ENCODE measurements around the gene RBP5. TPM values are rescaled to one million over a fixed set of nuclear protein-coding genes. Genes with fewer than 3 reads are reported as not detected.
A peak's percentile ranks its signal among the peaks of the same experiment; 100 is the strongest.

The RBP5 gene
- total RNA-seq, 4 donors from 2014 or later, result 0.78 to 9.9 (median 2.2) TPM

DNA sequence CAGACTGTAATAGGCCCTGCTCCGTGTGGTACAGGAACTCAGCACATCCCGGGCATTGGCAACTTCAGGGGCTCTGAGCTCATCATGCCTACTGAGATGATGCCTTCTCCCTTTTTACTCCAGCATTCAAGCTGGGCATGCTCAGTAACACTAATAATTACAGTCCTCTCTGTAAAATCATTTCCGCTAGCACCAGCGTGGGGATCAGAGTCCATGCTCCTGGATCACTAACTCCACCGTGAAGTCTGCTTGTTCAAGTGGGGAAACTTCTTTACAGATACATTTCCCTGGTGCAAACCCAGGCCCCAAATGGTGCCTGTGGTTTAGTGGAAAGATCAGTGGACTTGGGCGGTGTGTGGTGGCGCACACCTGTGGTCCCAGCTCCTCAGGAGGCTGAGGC is 18.2 kb upstream of the RBP5 start:
- no peak for DNase-seq (ENCODE audit: low spot score in 2 of 2)
- Histone ChIP-seq H3K27me3 (no peaks in the 10 kb centered on the region), H3K9me3 (no peaks in the 10 kb centered on the region), H3K36me3 (peaks cover 0 to 66% (median 4%) of the 10 kb centered on the region in 3 donors), H3K4me1 (peaks cover 0 to 20% (median 8%) of the 10 kb centered on the region in 4 donors), H3K27ac (no peak overlapping the region), H3K4me3 (no peak overlapping the region)
- WGBS, 2 donors, result 88 to 94% methylated on average over 7 of the region's 7 CpGs
- TF ChIP-seq, protein P1, sequence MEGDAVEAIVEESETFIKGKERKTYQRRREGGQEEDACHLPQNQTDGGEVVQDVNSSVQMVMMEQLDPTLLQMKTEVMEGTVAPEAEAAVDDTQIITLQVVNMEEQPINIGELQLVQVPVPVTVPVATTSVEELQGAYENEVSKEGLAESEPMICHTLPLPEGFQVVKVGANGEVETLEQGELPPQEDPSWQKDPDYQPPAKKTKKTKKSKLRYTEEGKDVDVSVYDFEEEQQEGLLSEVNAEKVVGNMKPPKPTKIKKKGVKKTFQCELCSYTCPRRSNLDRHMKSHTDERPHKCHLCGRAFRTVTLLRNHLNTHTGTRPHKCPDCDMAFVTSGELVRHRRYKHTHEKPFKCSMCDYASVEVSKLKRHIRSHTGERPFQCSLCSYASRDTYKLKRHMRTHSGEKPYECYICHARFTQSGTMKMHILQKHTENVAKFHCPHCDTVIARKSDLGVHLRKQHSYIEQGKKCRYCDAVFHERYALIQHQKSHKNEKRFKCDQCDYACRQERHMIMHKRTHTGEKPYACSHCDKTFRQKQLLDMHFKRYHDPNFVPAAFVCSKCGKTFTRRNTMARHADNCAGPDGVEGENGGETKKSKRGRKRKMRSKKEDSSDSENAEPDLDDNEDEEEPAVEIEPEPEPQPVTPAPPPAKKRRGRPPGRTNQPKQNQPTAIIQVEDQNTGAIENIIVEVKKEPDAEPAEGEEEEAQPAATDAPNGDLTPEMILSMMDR (IDR thresholded peaks at IDR 0.05), result no peak

GRCh38 chr12:7146228-7146627 is 17.5 kb upstream of the RBP5 start:
- no peak overlapping the region for H3K27ac ChIP-seq
- H3K4me1 ChIP-seq, result peaks cover 0 to 20% (median 8%) of the 10 kb centered on the region in 4 donors
- H3K27me3 ChIP-seq, result no peaks in the 10 kb centered on the region
- H3K4me3 ChIP-seq, result no peak overlapping the region
- WGBS, 2 donors, result 92% methylated on average over 7 of the region's 7 CpGs
- no peaks in the 10 kb centered on the region for H3K9me3 ChIP-seq
- TF ChIP-seq EP300 (IDR thresholded peaks at IDR 0.05) (no peak), POLR2A (IDR thresholded peaks at IDR 0.05) (no peak)
- TF ChIP-seq, protein P1 (IDR thresholded peaks at IDR 0.05), result no peak
- peaks cover 0 to 66% (median 4%) of the 10 kb centered on the region in 3 donors for H3K36me3 ChIP-seq
- no peak for DNase-seq (ENCODE audit: low spot score in 2 of 2)

DNA sequence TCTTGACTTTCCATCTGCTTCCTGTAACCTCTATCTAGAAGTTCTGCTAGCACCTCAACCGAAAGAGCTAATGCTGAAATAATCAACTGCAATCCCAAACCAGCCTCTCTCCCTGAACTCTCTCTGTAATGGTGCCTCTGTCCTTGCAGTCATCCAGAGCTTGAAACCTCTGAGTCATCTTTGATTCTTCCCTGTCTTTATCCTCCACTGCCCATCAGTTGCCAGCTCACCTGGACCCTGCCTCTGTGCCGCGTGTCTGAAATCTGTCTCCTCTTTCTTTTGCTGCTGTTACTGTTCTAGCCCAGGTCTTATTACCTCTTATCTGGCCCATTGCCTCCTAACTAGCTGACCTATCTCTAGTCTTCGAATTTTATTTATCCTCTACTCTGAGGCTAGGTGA is 17.0 kb upstream of the RBP5 start:
- TF ChIP-seq EP300 (IDR thresholded peaks at IDR 0.05), result no peak
- no peak for TF ChIP-seq POLR2A (IDR thresholded peaks at IDR 0.05)
- TF ChIP-seq, protein P1 (IDR thresholded peaks at IDR 0.05), result no peak
- Histone ChIP-seq H3K27ac (peak overlapping the region in 1 of 4 donors; percentile 79), H3K27me3 (no peaks in the 10 kb centered on the region), H3K9me3 (no peaks in the 10 kb centered on the region), H3K4me3 (no peak overlapping the region), H3K4me1 (peaks cover 0 to 20% (median 8%) of the 10 kb centered on the region in 4 donors), H3K36me3 (peaks cover 0 to 64% (median under 1%) of the 10 kb centered on the region in 3 donors)
- WGBS, 2 donors, result 67 to 70% methylated on average over 4 of the region's 4 CpGs
- DNase-seq (ENCODE audit: low spot score in 2 of 2), result no peak

DNA sequence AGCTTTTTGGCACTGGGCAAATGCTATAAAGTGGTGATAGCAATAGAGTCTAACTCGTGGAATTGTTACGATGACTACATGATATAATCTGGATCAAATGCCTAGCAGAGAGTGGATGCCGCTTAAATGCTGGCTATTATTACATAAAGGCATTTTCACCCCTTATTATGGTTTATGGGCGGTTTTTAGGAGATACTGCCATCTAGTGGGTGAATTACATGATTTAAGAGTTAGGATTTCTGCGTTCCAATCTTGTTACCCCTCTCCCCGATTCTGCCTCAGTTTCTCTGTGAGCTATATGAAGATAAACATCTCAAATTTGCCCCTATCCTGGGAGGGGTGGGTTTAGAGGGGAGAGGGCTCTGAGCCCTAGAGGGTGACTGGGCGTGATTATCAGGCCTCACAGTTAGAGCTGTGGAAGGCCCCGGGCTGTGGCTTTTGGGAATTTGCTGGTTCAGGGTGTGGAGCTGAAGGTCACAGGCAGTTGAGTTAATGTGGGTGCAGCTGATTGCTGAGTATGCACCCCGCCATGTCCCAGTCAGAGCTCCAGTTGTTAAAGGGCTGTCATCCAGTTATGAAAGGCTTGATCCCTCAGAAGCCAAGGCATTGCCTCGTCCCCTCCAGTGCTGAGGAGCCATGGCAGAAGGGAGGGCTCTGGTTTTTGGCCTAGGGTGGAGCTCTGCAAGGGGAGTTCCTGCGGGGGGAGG is 15.9 kb upstream of the RBP5 start:
- TF ChIP-seq, protein P1 (IDR thresholded peaks at IDR 0.05), result peak; percentile 45 to 74 (median 56)
- no peak for TF ChIP-seq EP300 (IDR thresholded peaks at IDR 0.05)
- 18 to 34% methylated on average over 11 of the region's 11 CpGs for WGBS, 2 donors
- H3K9me3 ChIP-seq, result no peaks in the 10 kb centered on the region
- no peak for DNase-seq (ENCODE audit: low spot score in 2 of 2)
- peaks cover 0 to 20% (median 8%) of the 10 kb centered on the region in 4 donors for H3K4me1 ChIP-seq
- peaks cover 0 to 62% (median 0%) of the 10 kb centered on the region in 3 donors for H3K36me3 ChIP-seq
- no peak overlapping the region for H3K4me3 ChIP-seq
- no peaks in the 10 kb centered on the region for H3K27me3 ChIP-seq
- H3K27ac ChIP-seq, result peak overlapping the region; percentile 7 to 79 (median 60)

DNA sequence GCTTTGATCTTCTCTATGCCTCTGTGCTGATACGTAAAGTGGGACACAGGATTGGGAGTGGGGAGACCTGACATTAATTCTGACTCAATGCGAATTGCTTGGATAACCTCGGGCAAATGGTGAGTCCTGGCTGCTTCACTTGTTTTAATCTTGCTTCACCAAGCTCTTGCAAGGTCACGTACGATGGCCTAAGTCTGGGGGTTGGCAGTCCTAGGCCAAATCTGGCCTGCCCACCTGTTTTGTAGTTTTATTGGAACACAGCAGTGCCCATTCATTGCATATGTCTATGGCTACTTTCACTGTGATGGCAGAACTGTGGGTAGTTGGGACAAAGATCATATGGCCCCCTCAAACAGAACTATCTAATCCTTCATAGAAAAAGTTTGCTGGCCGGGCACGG is 14.9 kb upstream of the RBP5 start:
- H3K36me3 ChIP-seq, result peaks cover 0 to 52% (median 0%) of the 10 kb centered on the region in 3 donors
- peaks cover 0 to 20% (median 8%) of the 10 kb centered on the region in 4 donors for H3K4me1 ChIP-seq
- H3K9me3 ChIP-seq, result no peaks in the 10 kb centered on the region
- H3K4me3 ChIP-seq, result no peak overlapping the region
- 86 to 92% methylated on average over 7 of the region's 7 CpGs for WGBS, 2 donors
- DNase-seq (ENCODE audit: low spot score in 2 of 2), result no peak
- no peaks in the 10 kb centered on the region for H3K27me3 ChIP-seq
- TF ChIP-seq, protein P1 (IDR thresholded peaks at IDR 0.05), result no peak
- H3K27ac ChIP-seq, result no peak overlapping the region
